IPS DF 4.7 (cell line): ENCODE data around the gene RBBP5.
A peak's percentile ranks its signal among the peaks of the same experiment; 100 is the strongest.

Source experiments
- DNase-seq: peaks from one replicate; pipeline ENCODE4 v3.0.0-alpha.2; 2013; ENCODE audit warnings: low spot score; ENCODE audit errors: extremely low read depth

RBBP5 gene

DNA sequence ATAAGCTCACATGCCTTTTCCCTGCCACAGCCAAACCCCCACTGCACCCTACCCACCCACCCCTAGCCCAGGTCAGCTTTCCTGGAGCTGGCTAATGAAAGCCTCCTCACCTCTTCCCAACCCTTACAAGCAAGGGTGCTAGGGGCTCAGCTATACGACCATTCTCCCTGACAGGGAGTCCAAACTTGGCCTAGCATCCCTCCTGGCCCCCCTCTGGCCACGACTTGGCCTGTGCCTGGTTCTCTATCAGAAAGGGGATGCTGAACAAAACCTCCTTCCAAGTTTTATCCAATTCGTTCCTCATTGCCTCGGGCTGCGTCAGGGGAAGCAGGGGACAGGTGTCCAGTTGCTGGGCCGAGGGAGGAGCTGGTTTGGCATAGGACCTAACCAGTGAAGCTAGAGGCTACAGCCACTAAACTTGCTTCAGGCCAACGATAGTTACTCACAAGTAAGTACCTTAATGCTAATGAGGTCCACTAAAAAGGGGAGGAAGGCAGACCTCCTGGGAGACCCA is 46.1 kb downstream of the RBBP5 start:
- DNase-seq: no peak

DNA sequence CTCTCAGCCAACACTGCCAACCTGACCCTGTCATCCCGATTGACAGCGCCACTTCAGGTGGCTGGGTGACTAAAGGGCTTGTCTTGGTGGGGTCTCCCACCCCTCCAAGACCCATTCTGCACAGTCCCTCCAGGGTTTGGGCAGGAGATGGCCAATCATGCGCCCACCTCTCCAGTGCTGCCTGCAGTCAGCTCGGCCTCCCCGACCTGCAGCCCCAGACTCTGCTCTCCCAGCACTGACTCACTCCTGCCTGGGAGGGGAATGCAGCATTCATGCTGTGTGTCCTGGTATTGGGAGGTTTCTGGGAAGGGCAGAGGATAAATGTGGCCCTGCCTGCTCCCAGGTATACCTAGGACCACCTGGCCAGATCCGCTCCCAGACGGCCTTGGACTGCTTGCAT is 47.3 kb downstream of the RBBP5 start:
- DNase-seq: no peak

- no peak for DNase-seq
These were observed 47.7 kb downstream of the RBBP5 start for GRCh38 chr1:205074084-205074483.

DNA sequence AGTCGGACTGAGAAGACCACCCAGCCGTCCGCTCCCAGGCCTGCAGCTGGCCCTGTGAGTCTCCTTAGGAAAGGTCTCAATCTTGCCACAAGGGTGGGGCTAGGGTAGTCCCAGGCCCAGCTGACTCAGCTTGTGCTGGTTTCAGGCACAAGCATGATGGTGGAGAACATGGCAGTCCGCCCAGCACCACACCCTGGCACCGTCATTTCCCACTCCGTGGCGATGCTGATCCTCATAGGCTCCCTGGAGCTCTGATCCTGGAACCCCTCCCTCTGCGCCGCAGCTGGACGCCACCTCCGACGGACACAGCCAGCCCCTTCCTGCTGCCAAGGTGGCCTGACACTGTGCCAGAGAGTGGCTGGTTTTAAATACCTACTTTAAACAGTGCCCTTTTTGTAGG is 48.3 kb downstream of the RBBP5 start:
- DNase-seq: no peak

- DNase-seq: no peak
These were observed 48.9 kb downstream of the RBBP5 start for GRCh38 chr1:205072881-205073280.

- no peak for DNase-seq
These were observed 49.5 kb downstream of the RBBP5 start for GRCh38 chr1:205072286-205072685.

DNA sequence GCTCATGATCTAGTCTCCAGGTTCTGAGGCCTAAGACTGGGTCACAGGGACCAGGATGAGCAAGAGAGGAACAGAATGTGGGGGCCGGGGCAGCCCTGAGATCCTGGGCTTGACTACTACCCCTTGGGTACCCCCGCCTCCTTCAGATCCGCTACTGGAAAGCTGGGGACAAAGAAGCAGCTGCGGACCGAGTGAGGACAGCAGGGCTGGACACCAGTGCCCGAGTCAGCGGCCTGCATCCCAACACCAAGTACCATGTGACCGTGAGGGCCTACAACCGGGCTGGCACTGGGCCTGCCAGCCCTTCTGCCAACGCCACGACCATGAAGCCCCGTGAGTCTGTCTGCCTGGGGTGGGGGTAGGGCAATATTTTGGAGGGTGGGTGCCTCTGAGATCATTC is 50.0 kb downstream of the RBBP5 start:
- DNase-seq: no peak

DNA sequence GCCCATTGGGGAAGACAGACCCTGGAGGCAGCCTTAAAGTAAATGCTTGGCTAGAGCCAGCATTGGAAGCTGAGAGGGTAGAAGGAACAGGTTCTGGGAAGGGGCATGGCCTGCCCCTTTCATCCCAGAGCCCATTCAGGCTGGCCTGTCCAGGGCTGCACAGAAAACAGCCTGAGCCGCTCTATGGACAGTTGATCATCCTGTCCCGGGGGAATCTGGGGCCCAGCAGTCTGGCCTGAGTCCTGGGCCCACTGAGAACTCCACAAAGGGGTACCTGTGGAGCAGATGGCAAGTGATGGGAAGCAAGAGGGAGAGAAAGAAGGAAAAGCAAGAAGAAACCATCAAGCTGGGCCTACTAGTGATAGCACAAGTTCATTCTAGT is 50.8 kb downstream of the RBBP5 start:
- DNase-seq: no peak

DNA sequence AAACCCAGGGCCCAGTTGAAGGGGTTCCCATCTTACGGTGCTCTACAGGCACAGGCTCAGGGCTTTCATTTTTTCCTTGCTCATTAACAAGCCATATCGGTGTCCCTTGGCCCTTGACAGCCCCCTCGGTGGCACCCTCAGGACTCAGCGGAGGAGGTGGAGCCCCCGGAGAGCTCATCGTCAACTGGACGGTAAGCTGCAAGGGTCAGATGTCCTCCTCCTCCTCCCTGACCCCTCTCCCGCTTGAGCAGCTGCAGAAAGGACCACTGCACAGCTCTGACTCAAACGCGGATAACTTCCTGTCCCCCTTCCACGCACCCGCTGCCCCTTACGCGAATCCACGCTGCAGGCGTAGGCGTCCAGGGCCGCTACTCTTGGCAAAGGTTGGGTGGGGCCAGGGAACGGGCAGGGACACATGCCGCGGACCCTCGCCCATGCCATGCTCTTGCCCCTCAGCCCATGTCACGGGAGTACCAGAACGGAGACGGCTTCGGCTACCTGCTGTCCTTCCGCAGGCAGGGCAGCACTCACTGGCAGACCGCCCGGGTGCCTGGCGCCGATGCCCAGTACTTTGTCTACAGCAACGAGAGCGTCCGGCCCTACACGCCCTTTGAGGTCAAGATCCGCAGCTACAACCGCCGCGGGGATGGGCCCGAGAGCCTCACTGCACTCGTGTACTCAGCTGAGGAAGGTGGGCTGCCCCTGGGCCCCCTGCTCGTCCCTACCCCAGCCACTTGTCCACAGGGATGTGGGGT is 52.2 kb downstream of the RBBP5 start:
- DNase-seq: no peak

GRCh38 chr1:205068457-205069040 is 53.2 kb downstream of the RBBP5 start:
- no peak for DNase-seq

GRCh38 chr1:205068001-205068400 is 53.8 kb downstream of the RBBP5 start:
- DNase-seq: no peak

- no peak for DNase-seq
These were observed 54.7 kb downstream of the RBBP5 start for GRCh38 chr1:205067031-205067430.

- DNase-seq: no peak
These were observed 55.5 kb downstream of the RBBP5 start for GRCh38 chr1:205066141-205066818.

- no peak for DNase-seq
These were observed 56.1 kb downstream of the RBBP5 start for GRCh38 chr1:205065666-205066065.

GRCh38 chr1:205064741-205065316 is 56.9 kb downstream of the RBBP5 start:
- no peak for DNase-seq

GRCh38 chr1:205064301-205064700 is 57.5 kb downstream of the RBBP5 start:
- DNase-seq: no peak

DNA sequence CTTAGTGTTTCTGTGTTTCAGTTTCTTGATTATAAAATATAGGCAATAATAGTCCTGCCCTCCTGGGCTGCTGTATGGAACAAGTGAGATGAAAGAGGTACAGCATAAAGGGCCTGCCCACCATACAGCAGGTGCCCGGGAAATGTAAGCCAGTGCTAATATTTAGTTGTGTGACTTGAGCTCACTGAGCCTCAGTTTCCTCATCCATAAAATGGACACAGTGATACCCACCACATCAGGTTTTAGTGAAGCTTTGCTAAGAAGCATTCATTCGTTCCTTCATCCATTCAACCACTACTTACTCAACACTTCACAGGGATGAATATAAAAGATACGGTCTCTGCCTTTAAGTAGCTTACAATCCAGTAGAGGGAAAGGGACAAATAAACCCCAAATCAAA is 58.9 kb downstream of the RBBP5 start:
- DNase-seq: no peak

GRCh38 chr1:205062319-205062718 is 59.5 kb downstream of the RBBP5 start:
- DNase-seq: no peak

DNA sequence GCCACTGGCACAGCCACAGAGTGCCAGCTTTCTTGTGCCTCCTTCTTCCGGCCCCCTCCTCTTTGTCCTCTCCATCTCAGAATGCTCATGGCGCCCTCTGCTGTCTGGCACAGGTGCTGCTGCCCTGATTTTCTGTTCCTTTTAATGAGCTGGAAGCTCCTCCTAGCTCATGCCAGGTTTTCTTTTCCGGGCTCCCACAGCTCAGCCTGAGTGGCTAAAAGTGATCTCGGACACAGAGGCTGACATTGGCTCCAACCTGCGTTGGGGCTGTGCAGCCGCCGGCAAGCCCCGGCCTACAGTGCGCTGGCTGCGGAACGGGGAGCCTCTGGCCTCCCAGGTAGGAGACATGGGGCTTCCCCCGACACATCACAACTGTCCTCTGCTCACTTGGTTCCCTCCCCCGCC is 60.1 kb downstream of the RBBP5 start:
- peak; percentile 82 for DNase-seq

GRCh38 chr1:205061227-205061626 is 60.6 kb downstream of the RBBP5 start:
- DNase-seq: no peak

GRCh38 chr1:205060746-205061145 is 61.0 kb downstream of the RBBP5 start:
- no peak for DNase-seq

GRCh38 chr1:205059660-205060059 is 62.1 kb downstream of the RBBP5 start:
- no peak for DNase-seq
